NCI-H146 treated with DMSO at 0.1 percent for 48 hours (cell line): ENCODE data around the gene PCDHB12.
"Not testable (repeated sequence)": the region's sequence is repeated elsewhere in the genome, so short reads cannot be mapped to it uniquely, and the experiment has no call there.

Source experiments
- DNase-seq: peaks from one replicate; lab custom pipeline; 2025; ENCODE audit not compliant: unreplicated experiment; lab: John Stamatoyannopoulos, UW

Gene PCDHB12

DNA sequence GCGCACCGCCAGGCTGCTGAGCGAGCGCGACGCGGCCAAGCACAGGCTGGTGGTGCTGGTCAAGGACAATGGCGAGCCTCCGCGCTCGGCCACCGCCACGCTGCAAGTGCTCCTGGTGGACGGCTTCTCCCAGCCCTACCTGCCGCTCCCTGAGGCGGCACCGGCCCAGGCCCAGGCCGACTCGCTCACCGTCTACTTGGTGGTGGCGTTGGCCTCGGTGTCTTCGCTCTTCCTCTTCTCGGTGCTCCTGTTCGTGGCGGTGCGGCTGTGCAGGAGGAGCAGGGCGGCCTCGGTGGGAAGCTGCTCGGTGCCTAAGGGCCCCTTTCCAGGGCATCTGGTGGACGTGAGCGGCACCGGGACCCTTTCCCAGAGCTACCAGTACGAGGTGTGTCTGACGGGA lies 6.9 kb upstream of the PCDHB12 start:
- DNase-seq: not testable (repeated sequence)

DNA sequence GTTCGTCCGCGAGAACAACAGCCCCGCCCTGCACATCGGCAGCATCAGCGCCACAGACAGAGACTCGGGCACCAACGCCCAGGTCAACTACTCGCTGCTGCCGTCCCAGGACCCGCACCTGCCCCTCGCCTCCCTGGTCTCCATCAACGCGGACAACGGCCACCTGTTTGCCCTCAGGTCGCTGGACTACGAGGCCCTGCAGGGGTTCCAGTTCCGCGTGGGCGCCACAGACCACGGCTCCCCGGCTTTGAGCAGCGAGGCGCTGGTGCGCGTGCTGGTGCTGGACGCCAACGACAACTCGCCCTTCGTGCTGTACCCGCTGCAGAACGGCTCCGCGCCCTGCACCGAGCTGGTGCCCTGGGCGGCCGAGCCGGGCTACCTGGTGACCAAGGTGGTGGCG lies 1.8 kb downstream of the PCDHB12 start:
- not testable (repeated sequence) for DNase-seq

DNA sequence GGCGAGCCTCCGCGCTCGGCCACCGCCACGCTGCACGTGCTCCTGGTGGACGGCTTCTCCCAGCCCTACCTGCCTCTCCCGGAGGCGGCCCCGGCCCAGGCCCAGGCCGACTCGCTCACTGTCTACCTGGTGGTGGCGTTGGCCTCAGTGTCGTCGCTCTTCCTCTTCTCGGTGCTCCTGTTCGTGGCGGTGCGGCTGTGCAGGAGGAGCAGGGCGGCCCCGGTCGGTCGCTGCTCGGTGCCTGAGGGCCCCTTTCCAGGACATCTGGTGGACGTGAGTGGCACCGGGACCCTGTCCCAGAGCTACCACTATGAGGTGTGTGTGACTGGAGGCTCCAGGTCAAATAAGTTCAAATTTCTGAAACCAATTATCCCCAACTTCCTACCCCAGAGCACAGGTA lies 2.3 kb downstream of the PCDHB12 start:
- DNase-seq: not testable (repeated sequence)

DNA sequence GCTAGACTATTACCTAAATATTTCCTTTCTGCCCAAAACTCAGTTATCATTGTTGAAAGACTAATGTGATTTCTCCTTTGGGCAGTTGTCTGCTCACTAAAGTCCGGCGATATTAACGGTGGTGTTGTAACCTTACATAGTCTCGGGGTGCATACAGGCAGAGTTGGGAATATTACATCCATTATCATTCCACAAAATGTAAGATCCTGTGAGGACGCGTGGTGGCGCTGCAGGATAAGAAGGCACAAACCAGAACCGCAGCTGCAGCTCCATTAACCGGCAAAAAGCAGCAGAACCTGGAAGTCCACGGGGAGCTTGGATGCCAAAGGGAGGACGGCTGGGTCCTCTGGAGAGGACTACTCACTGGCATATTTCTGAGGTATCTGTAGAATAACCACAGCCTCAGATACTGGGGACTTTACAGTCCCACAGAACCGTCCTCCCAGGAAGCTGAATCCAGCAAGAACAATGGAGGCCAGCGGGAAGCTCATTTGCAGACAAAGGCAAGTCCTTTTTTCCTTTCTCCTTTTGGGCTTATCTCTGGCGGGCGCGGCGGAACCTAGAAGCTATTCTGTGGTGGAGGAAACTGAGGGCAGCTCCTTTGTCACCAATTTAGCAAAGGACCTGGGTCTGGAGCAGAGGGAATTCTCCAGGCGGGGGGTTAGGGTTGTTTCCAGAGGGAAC lies 5.3 kb downstream of the PCDHB12 start, which contains the start of gene PCDHB13:
PCDHB13 (plus strand) TSS at position 264 of the 684 bp plus-strand sequence; CDS start at position 469, 205 bp downstream.
- not testable (repeated sequence) for DNase-seq

DNA sequence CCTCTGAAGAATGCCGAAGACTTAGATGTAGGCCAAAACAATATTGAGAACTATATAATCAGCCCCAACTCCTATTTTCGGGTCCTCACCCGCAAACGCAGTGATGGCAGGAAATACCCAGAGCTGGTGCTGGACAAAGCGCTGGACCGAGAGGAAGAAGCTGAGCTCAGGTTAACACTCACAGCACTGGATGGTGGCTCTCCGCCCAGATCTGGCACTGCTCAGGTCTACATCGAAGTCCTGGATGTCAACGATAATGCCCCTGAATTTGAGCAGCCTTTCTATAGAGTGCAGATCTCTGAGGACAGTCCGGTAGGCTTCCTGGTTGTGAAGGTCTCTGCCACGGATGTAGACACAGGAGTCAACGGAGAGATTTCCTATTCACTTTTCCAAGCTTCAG lies 6.1 kb downstream of the PCDHB12 start:
- not testable (repeated sequence) for DNase-seq

DNA sequence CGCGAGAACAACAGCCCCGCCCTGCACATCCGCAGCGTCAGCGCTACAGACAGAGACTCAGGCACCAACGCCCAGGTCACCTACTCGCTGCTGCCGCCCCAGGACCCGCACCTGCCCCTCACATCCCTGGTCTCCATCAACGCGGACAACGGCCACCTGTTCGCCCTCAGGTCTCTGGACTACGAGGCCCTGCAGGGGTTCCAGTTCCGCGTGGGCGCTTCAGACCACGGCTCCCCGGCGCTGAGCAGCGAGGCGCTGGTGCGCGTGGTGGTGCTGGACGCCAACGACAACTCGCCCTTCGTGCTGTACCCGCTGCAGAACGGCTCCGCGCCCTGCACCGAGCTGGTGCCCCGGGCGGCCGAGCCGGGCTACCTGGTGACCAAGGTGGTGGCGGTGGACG lies 7.0 kb downstream of the PCDHB12 start:
- DNase-seq: not testable (repeated sequence)

DNA sequence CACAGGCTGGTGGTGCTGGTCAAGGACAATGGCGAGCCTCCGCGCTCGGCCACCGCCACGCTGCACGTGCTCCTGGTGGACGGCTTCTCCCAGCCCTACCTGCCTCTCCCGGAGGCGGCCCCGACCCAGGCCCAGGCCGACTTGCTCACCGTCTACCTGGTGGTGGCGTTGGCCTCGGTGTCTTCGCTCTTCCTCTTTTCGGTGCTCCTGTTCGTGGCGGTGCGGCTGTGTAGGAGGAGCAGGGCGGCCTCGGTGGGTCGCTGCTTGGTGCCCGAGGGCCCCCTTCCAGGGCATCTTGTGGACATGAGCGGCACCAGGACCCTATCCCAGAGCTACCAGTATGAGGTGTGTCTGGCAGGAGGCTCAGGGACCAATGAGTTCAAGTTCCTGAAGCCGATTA lies 7.5 kb downstream of the PCDHB12 start:
- not testable (repeated sequence) for DNase-seq

DNA sequence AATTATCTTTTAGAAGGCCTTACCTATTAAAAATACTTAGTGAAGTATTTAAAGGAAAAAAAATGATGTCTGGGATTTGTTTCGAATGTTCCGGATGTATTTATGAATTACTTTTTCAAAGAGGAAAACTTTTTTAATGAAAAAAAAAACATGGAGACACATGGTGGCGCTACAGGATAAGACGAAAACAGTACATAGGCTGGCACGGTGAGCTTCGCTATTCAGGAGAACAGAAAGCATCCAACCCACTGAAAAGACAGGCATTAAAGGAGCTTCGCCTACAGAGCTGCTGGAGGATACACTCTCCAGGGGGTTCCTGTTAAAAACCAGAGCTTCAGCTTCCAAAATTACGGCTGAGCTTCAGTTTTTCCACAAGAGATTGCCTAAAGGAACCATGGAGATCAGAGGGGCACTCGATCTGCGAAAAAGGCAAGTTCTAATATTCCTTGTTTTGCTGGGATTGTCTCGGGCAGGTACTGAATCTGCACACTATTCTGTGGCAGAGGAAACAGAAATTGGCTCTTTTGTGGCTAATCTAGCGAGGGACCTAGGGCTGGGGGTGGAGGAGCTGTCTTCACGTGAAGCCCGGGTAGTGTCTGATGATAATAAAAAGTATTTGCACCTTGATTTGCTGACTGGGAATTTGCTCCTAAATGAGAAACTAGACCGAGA lies 14.7 kb downstream of the PCDHB12 start, which contains the start of gene PCDHB14:
PCDHB14 (plus strand) TSS at position 232 of the 672 bp plus-strand sequence; CDS start at position 395, 163 bp downstream.
- DNase-seq: peak; percentile 58

DNA sequence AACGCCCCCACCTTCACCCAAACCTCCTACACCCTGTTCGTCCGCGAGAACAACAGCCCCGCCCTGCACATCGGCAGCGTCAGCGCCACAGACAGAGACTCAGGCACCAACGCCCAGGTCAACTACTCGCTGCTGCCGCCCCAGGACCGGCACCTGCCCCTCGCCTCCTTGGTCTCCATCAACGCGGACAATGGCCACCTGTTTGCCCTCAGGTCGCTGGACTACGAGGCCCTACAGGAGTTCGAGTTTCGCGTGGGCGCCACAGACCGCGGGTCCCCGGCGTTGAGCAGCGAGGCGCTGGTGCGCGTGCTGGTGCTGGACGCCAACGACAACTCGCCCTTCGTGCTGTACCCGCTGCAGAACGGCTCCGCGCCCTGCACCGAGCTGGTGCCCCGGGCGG lies 16.3 kb downstream of the PCDHB12 start:
- DNase-seq: not testable (repeated sequence)

DNA sequence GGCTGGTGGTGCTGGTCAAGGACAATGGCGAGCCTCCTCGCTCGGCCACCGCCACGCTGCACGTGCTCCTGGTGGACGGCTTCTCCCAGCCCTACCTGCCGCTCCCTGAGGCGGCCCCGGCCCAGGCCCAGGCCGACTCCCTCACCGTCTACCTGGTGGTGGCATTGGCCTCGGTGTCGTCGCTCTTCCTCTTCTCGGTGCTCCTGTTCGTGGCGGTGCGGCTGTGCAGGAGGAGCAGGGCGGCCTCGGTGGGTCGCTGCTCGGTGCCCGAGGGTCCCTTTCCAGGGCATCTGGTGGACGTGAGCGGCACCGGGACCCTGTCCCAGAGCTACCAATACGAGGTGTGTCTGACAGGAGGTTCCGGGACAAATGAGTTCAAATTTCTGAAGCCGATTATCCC lies 16.9 kb downstream of the PCDHB12 start:
- DNase-seq: not testable (repeated sequence)

DNA sequence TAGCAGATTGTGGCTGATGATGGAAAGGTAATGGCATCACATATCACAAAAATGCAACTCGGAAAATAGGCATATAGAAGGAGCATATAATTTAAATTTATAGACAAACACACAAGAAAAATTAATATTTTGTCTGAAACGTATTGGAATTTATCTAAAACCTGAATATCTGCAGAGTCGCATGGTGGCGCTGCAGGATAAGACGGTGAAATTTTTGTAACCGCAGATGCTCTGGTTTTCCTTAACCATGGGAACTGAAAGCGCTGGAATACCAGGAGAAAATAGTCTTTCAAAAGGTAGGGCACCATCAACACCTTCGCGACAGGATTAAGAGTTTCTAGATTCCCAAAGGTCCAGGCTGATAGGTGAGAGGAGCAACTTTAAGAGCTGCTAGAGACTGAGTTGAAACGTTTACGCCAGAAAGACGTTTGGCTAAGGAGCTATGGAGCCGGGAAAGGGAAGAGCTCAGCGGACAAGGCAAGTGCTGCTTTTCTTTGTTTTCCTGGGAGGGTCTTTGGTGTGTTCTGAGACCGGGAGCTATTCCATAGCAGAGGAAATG lies 25.7 kb downstream of the PCDHB12 start:
- DNase-seq: no peak

DNA sequence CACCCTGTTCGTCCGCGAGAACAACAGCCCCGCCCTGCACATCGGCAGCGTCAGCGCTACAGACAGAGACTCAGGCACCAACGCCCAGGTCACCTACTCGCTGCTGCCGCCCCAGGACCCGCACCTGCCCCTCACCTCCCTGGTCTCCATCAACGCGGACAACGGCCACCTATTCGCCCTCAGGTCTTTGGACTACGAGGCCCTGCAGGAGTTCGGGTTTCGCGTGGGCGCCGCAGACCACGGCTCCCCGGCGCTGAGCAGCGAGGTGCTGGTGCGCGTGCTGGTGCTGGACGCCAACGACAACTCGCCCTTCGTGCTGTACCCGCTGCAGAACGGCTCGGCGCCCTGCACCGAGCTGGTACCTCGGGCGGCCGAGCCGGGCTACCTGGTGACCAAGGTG lies 27.4 kb downstream of the PCDHB12 start:
- not testable (repeated sequence) for DNase-seq

DNA sequence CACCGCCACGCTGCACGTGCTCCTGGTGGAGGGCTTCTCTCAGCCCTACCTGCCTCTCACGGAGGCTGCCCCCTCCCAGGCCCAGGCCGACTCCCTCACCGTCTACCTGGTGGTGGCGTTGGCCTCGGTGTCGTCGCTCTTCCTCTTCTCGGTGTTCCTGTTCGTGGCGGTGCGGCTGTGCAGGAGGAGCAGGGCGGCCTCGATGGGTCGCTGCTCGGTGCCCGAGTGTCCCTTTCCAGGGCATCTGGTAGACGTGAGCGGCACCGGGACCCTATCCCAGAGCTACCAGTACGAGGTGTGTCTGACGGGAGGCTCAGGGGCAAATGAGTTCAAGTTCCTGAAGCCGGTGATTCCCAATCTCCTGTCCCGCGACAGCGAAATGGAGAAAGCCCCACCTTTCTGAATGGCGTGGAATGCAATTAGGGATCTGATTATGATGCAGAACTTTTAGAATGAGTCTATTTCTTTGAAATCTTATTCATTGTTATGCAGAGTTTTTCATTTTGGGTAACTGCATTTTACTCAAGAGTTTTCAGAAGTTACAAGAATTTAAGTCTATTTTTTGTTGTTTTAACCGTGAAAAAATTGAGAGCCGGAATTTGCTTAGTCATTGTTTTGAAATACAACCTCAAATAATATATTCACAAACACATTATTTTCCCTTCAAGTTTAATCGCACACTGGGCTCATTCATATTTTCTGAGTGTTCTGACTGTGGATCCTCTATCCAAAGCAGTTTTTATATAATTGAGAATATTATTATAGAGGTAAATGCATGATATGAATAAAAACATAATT lies 28.2 kb downstream of the PCDHB12 start:
- DNase-seq: no peak

DNA sequence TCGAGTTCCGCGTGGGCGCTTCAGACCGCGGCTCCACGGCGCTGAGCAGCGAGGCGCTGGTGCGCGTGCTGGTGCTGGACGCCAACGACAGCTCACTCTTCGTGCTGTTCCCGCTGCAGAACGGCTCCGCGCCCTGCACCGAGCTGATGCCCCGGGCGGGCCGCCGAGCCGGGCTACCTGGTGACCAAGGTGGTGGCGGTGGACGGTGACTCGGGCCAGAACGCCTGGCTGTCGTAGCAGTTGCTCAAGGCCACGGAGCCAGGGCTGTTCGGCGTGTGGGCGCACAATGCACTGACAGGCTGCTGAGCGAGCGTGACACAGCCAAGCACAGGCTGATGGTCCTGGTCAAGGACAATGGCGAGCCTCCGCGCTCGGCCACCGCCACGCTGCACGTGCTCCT lies 33.0 kb downstream of the PCDHB12 start:
- DNase-seq: no peak

DNA sequence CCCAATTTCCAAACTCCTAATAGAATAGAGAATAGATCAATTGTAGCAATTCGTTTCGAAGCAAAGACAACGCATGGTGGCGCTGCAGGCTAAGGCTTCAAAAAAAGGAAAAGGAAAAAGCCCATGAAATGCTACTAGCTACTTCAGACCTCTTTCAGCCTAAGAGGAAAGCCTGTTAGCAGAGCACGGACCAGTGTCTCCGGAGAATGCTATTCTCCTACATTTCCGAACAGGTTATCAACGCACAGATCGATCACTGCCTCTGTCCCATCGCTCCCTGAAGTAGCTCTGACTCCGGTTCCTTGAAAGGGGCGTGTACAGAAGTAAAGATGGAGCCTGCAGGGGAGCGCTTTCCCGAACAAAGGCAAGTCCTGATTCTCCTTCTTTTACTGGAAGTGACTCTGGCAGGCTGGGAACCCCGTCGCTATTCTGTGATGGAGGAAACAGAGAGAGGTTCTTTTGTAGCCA lies 36.8 kb downstream of the PCDHB12 start, which contains the start of gene PCDHB15:
PCDHB15 (plus strand) TSS at position 146 of the 468 bp plus-strand sequence; CDS start at position 330, 184 bp downstream.
- no peak for DNase-seq

DNA sequence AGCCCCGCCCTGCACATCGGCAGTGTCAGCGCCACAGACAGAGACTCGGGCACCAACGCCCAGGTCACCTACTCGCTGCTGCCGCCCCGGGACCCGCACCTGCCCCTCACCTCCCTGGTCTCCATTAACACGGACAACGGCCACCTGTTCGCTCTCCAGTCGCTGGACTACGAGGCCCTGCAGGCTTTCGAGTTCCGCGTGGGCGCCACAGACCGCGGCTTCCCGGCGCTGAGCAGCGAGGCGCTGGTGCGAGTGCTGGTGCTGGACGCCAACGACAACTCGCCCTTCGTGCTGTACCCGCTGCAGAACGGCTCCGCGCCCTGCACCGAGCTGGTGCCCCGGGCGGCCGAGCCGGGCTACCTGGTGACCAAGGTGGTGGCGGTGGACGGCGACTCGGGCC lies 38.5 kb downstream of the PCDHB12 start:
- not testable (repeated sequence) for DNase-seq

DNA sequence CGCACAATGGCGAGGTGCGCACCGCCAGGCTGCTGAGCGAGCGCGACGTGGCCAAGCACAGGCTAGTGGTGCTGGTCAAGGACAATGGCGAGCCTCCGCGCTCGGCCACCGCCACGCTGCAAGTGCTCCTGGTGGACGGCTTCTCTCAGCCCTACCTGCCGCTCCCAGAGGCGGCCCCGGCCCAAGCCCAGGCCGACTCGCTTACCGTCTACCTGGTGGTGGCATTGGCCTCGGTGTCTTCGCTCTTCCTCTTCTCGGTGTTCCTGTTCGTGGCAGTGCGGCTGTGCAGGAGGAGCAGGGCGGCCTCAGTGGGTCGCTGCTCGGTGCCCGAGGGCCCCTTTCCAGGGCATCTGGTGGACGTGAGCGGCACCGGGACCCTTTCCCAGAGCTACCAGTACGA lies 38.9 kb downstream of the PCDHB12 start:
- not testable (repeated sequence) for DNase-seq

DNA sequence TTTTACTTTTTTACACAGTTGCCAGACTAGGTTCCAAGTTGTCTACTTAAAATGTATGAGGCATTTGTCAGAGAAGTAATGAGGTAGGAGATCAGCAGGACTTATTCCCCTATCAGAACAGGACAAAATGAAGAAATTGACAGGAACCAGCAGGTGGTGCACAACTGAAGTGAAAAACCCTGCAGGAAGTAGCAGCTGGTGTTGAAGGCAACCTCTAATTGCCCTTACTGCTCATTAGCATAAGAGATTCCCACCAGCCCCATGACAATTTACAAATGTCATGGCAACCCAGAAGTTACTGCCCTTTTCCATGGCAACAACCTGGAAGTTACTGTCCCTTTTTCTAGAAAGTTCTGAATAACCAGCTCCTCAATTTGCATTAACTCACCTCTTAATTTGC lies 42.1 kb downstream of the PCDHB12 start:
- no peak for DNase-seq

DNA sequence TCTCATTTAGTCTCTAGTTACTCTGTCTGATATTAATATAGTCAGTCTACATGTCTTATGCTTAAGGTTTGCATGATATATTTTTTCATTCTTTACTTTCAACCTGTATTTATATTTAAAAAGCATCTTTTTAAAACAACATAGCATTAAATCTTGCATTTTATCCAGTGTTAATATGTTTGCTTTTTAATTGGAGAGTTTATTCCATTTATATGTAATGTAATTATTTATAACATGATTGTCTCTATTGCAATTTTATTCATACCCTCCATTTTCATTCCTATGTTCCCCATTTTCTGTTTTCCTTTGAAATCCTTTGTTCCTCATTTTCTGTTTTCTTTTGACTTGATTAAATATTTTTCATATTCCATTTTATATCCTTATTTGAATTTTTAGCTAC lies 49.9 kb downstream of the PCDHB12 start:
- DNase-seq: no peak

DNA sequence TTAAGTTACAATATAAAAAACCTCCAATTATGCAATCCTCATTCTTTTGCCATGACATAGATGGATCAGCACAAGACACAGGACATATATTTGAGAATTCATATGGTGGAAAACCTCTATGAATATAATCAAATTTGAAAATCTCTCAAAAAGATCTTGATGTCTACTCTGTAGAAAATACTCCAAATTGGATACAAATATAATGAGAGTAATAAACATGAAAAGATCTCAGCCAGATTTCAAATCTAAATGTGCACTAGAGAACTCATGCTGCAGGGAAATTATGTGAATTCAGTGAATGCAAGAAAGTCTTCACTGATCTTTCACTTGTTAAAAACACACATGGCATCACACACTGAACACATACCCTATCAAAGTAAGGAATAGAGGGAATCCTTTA lies 50.4 kb downstream of the PCDHB12 start:
- no peak for DNase-seq
